Retina (tissue), 1 donor: Measurements from ENCODE around the gene MTG1.
"Not testable (repeated sequence)": the region's sequence is repeated elsewhere in the genome, so short reads cannot be mapped to it uniquely, and the experiment has no call there.

Experiments
- DNase-seq: peaks from one replicate; pipeline ENCODE4 v3.0.0-alpha.2; 2016

The MTG1 gene

DNA sequence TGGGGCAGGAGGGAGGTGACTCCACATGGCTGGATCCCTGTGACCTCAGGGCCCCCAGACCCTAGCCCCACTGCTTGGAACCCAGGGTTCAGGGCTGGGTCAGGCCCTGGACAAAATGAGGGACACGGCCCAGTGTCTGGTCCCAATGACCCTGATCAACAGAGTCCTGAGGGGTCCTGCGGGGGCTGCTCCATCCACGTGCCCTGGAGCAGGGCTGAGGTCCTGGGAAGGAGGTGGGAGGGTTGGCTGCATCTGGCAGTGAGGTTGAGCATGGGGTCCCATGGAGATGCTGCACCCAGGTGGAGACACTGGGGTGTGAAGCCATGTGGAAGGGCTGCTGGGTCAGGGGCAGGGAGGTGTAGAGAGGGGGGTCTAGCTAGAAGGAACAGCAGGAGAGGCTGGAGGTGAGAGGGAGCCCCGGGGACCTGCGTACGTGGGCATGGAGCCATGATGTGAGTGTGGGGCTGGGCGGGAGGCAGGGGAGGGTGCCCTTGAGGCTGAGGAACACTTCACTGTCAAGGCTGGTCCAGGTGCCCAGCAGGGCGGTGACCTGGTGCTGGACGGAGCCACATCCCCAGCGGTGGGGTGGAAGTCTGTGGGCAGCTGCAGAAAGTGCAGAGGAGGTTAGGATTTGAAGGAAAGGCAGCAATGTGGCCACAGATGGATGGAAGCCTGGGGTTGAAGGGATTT, 60.4 kb downstream of the MTG1 start:
- DNase-seq = no peak

DNA sequence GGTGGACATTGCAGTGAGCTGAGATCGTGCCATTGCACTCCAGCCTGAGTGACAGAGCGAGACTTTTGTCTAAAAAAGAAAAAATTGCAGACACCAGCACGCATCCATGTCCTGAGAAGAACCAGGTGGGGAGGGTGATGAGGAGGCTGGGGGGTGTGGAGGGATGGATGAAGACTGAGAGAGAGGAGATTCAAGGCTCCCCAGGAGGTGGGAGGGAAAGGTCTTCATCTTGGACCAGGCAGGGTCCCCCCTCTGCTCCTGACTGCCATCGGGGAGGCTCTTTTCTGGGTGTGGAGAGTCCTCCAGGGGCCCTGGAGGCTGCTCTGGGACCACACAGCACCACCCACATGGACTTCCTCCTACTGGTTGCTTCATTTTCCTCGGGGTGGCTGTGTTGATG, 61.2 kb downstream of the MTG1 start:
- no peak for DNase-seq

DNA sequence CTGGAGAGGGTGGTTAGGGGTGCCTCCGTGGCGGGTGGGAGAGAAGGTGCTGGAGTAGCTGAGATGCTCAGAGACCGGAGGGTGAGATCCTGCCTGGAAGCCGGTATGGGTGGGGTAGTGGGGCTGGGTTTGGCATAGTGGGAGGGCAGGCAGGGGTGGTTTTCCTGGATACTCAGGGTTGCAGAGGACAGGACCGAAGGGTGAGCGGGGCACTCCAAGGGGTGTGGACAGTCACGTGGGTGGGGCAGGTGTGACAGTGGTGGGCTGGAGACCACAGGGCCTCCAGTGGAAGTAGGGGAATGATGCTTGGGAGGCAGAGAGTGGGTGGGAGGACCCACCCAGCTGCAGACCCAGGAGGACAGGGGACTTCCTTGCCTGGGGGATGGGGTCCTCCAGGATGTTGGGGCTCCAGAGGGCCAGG, 61.7 kb downstream of the MTG1 start:
- DNase-seq = no peak

DNA sequence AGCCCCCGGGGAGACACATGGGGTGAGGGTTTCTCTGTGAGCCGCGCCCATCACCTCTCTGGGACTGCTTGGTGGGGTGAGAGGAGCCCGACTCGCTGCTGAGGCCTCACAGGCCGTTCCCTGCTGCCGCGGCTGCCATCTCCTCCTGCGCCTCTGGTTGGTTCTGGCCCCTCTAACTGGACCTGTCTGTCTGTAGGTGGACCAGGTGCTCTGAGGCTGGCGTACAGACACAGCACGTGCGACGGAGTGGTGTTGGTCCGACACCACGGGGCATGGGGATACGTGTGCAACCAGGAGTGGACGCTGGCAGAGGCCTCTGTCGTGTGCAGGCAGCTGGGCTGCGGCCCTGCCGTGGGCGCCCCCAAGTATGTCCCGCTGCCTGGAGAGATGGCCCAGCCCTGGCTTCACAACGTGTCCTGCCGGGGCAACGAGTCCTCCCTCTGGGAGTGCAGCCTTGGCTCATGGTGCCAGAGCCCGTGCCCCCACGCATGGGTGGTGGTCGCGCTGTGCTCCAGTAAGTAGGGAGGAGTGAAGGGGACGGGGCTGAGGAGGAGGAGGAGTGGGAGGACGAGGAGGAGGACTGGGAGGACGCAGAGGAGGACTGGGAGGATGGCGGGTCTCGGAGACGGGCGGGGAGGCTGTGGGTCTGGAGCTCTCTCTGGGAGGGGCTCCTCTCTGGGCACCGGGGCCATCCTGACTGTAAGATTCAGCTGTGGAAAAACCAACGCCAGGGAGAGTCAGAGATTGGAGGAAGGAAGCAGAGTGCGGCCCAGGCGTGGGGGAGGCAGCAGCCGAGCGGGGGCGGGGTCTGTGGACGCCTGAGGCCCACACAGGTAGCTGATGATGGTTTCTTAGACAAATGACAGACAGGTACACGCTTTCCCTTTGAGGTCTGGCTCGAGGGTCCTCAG, 62.3 kb downstream of the MTG1 start:
- no peak for DNase-seq

DNA sequence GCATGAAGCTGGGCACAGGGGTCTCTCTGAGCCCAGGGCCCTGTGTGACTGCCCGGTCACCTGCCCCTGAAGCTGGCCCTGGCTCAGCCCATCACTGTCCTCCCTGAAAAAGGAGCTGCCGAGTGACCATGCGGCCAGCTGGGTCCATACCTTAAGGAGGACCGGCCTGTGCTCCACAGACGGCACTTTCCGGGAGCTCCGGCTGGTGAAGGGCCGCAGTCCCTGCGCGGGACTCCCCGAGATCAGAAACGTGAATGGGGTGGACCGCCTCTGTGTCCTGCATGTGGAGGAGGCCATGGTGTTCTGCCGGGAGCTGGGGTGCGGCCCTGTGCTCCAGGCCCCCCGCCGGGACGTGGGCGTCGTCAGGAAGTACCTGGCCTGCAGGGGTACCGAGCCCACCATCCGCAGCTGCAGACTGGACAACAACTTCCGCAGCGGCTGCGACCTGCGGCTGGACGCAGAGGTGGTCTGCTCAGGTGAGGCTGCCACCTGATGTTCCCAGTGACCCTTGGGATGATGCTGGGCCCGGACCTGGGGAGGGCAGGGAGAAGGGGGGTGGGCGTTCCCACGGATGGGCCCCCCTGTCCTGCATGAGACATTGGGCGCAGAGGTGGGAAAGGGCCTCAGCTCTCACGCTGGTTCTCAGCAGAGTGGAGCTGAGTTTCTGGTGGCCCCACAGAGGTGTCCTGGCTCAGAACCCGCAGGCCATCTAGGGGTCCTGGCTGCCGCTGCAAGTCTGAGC, 63.3 kb downstream of the MTG1 start:
- DNase-seq = no peak

DNA sequence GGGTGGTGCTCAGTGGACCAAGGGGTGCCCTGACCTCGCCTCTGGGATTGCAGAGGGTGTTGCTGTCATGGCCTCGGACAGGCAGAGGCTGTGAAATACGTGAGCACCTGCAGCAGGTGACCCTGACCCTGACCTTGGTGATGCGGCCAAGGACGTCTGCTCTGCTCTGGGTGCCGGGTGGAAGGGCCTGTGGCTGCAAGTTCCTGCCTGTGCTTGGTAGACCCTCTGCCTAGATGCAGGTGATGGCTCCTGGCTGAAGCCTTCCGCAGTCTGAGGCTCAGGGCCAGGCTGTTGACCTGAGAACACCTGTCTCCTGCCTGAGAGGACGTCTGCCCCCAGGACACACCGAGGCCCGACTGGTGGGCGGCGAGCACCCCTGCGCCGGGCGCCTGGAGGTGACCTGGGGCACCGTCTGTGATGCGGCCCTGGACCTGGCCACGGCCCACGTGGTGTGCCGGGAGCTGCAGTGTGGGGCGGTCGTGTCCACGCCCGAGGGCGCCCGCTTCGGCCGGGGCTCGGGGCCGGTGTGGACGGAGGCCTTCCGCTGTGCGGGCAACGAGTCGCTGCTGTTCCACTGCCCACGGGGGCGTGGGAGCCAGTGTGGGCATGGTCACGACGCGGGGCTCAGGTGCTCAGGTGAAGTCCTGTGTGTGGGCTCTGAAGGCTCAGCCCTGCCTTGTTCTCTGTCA, 64.2 kb downstream of the MTG1 start:
- no peak for DNase-seq

DNA sequence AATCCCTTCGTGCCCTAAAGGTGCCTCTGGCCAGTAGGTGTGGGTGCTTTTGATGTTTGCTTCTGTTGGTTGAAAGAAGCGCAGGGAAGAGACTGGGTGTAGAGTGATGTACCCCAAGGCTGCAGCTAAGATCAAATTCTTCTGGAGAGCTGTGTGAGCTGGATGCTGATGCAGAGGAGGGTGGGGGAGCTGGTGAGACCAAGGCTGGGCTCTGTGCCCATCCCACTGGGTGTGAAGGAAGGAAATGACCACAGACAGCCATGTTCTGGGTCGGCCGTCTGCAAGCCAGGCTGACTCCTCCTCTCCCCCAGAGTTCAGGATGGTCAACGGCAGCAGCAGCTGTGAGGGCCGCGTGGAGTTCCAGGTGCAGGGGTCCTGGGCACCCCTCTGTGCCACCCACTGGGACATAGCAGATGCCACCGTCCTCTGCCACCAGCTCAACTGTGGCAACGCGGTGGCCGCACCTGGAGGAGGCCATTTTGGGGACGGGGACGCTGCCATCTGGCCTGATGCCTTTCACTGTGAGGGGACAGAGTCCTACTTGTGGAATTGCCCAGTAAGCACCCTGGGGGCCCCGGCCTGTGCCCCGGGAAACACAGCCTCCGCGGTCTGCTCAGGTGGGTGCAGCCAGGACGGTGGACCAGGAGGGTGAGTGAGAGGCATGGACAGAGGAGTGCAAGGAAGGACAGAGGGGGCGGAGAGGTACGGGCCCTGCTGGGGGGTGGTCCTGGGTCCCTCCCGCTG, 64.9 kb downstream of the MTG1 start:
- DNase-seq = no peak

DNA sequence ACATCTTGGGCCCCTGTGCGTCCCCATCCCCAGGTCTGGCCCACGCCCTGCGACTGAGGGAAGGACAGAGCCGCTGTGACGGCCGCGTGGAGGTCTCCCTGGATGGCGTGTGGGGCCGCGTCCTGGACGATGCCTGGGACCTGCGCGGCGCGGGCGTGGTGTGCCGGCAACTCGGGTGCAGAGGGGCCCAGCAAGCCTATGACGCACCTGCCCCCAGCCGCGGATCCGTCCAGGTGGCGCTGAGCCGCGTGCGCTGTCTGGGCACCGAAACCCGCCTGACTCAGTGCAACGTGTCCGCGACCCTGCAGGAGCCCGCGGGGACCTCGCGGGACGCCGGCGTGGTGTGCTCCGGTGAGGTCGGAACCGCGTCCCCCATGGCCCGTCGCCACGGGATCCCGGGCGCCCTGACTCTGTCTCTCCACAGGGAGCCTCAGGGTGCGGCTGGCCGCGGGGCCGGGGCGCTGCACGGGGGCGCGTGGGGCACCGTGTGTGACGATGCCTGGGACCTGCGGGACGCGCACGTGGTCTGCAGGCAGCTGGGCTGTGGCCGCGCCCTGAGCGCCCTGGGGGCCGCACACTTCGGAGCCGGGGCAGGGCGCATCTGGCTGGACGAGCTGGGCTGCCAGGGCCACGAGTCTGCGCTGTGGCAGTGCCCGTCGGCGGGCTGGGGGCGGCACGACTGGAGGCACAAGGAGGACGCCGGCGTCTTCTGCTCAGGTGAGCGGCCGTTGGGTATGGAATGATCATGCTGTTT, 65.7 kb downstream of the MTG1 start:
- DNase-seq = no peak

DNA sequence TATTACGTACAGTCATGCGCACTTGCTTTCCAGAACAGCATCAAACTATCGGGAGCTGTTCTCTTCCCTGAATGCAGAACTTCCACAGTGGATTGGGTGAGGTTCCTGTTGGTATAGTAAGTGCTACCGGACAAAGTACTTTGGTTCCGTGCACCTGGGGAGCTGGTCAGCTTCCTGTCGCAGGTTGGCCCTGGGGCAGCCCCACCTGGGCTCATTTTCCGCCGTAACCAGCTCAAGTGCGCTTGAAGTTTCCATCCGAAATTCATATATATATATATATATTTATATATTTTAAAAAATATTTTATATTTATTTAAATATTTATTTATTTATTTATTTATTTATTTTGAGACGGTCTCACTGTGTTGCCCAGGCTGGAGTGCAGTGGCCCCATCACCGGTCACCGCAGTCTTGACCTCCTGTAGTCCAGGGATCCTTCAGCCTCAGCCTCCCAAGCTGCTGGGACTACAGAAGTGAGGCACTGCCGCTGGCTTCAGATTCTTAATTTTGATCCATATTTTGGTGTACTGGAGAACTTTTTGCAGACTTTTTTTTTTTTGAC, 66.3 kb downstream of the MTG1 start:
- DNase-seq = no peak

DNA sequence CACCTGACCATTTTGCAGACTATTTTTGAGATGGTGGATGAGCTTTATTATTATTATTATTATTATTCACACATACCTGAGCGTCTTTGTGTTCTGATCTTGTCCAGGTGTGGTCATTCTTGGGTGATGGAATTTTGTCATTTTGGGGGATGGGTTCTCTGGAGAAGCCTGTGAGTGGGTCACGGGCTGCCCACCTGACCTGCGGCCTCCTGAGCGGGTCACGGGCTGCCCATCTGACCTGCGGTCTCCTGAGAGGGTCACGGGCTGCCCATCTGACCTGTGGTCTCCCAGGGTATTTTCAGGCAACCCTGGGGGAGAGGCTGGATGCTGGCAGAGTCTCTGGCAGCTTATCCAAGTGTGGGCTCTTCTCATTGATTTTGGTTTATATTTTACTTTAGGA, 67.1 kb downstream of the MTG1 start:
- no peak for DNase-seq

DNA sequence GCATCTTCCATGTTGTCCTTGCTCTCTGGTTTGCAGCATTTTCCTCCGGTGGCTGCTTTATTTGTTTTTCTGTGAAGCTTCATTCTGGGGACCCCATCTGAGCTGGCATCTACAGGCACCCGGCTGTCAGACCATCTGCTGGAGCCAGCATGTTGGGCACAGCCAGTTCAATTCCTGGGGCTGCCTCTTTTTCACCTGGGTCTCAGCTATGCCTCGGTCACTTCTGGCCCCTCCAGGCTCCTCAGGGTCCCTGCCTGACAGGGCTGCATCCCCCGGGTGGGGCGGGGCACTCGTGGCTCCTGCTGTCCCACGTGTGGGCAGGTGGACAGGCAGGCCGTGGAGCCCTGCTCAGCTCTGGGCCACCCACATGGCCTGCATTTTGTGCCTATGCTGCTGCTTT, 67.9 kb downstream of the MTG1 start:
- no peak for DNase-seq

DNA sequence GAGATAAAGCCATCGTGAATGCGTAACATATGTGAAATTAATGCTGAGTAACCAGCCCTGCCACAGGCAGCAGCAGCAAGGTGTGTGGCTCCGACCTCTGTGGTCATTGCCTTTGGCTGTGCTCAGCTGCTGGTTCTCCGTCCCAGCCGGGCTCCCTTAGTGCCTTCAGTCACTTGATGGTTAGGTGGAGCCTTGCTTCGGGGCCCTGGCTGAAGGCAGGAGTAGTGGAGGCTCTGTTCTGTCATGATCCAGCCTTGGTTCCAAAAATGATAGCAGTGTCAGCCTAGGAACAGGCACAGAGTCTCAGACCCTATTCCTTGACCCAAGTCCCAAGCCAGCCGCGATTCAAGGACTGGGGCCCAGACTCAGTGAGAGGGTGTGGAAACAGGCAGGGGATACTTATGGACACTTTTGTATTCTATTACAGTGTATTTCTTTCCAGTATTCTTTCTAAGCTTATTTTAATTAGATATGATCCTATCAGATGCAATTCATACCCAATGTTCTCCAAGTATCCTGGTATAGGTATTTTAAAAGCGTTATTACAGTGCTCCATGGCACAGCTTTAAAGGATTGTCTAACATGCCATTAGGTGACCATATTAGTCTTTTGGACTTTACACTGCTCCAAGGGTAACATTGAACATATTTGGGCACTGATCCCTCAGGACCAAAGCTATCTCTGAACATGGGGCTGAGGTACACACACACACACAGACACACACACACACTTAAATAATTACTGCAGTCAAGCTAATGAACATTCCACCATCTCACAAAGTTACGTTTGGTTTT, 68.8 kb downstream of the MTG1 start:
- no peak for DNase-seq

DNA sequence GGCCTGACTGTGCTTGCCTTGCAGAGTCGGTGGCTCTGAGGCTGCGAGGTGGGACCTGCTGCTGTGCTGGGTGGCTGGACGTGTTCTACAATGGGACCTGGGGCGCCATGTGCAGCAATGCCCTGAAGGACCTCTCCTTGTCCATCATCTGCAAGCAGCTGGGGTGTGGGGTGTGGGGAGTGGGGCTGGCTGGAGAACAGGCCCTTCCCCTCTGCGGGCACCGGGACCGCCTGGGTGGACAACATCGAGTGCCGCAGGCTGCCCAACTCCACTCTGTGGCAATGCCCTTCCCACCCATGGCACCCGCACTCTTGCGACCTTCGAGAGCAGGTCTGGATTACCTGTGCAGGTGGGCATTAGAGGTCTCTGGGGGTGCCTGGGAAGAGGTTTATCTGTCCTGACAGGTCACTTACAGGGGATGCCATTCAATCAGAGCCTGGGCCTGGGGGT, 70.7 kb downstream of the MTG1 start:
- DNase-seq = no peak

DNA sequence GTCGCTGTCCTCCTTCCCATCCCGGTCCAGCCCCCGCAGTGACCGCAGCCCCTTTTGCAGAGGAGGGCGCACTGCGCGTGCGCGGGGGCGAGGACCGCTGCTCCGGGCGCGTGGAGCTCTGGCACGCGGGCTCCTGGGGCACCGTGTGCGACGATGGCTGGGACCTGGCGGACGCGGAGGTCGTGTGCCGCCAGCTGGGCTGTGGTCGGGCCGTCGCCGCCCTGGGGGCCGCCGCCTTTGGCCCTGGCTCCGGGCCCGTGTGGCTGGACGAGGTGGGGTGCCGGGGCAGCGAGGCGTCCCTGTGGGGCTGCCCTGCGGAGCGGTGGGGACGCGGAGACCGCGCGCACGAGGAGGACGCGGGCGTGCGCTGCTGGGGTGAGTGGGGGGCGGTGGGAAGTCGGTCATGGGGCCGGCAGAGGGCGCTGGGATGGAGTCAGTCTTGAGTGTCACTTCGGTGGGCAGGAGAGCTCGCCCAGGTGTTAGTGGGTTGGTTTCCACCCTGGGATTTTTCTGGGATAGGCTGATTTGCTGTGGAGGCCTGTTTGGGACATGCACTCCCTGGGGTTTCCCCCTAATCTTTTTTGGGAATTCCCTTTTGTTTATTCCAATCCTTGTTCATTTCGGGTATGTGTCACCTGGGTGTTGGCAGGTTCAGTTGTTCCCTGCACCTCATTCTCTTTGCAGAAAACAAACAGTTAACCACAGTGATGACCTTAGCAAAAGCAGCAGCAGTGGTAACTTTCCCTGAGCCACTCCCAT, 71.4 kb downstream of the MTG1 start:
- no peak for DNase-seq

DNA sequence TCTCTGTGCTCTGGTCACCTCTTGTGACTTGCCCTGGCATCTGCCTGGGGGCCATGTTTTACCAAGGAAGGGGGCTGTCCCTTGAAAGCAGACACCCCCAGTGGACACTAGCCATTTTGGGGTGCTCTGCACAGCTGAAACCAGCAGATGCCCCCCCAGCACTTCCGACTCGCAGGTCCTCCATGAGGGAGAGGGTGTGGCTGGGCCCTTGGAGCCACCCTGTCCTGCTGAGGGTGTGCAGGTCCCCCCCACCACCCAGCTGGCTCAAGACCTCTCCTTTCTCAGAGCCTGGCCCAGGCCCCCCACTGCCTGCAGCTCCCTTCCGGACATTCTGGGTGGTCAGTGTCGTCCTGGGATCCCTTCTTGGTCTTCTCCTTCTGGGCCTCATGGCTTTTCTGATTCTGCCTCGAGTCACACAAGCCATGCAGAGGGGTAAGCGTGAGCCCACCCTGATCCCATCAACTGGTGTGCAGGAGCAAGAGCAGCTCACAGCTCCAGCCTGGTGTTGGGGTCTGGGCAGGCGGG, 72.1 kb downstream of the MTG1 start:
- DNase-seq = no peak

DNA sequence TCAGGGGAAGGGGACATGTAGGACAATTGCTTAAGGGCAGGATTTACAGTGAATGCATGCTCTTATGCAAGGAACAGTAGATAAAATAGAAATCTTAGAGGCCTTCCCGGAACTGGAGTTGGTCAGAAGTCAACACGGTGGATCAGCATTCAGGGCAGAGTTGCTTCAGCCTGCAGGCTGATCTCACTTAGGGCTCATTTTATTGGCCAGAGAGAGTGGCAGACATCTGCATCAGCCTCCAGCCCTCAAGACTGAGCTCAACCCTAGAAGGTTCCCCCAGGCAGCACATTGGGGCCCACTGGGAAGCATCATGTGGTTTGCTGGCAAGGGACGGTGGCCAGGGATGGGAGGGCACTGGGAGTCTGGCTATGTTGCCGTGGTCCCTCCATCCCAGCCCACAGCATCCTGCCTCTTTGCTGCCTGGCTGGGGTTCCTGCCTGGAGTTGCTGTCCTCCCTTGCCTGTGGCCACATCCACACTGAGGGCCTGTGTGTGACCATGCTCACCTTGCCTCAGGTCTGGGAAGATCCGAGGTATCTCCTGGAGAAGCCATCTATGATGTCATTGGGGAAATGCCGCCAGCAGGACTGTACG, 72.8 kb downstream of the MTG1 start:
- no peak for DNase-seq

DNA sequence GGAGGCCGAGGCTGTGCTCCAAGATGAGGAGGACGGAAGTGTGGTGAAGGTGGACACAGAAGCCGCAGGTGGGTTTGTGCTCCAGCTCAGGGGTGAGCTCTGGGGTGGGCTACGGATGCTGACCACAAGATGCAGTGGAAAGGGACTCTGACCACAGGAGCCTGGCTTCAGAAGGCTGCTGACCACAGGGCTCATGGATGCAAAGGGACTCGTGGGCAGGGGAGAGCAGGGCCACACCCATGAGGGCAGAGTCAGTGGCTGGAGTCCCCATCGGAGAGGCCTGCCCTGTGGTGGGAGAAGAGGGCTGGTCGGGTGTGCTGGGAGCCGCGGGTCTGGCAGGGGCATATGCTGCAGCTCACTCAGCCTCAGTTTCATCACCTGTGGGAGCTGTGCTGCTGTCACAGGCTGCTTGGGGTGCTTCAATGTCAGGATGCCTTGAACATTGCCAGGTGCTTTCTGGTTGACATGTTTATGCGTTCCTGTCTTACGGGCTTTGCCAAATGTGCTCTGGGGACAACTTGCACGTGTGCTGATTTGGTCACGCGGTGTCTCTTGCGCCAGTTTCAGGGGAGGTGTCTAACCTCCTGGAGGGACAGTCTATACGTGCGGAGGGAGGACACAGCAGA, 73.4 kb downstream of the MTG1 start:
- DNase-seq = no peak

DNA sequence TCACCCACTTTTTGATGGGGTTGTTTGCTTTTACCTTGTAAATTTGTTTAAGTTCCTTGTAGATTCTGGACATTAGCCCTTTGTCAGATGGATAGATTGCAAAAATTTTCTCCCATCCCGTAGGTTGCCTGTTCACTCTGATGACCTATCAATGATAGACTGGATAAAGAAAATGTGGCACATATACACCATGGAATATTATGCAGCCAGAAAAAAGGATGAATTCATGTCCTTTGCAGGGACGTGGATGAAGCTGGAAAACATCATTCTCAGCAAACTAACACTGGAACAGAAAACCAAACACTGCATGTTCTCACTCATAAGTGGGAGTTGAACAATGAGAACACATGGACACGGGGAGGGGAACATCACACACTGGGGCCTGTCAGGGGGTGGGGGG, 75.2 kb downstream of the MTG1 start:
- not testable (repeated sequence) for DNase-seq
